ENCODE results near the gene TNS1. TPM values are rescaled to one million over a fixed set of nuclear protein-coding genes. Genes with fewer than 3 reads are reported as not detected.

Gene TNS1
- total and polyA plus RNA-seq, 9 of the 15 experiments (the other 6 are each of a cell fraction or from before 2014, with no cell fraction given) = 0.13 to 2.7 (median 0.77) TPM

DNA sequence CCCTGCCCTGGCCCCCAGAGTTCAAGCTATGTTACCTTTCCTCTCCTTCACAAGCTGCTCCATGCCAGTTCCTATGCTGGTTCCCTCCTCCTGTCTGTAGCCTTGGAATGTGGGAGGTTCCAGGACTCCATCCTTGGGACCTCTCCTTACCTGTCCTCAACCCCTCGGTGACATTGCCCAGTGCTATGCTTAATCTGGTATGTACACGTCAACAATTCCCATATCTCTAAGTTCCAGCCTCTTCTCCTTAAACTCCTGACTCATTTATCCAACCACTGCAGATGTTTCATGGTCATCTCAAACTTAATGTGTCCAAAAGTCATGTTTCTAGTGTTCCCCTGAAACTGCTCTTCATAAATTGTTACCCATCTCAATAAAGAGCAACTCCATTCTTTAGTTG is 160.8 kb downstream of the TNS1 start (continued):
- TF ChIP-seq NCOA4 (IDR thresholded peaks at IDR 0.05; ENCODE audit: partially characterized antibody) = no peak
- no peak for TF ChIP-seq ZNF134 (CRISPR knock-in tag; conservative IDR thresholded peaks at IDR 0.05)
- no peak for TF ChIP-seq ASH1L (IDR thresholded peaks at IDR 0.05; ENCODE audit: borderline replicate concordance, low read depth, partially characterized antibody)
- no peak for TF ChIP-seq NFATC3 (IDR thresholded peaks at IDR 0.05)
- TF ChIP-seq ZHX1 (conservative IDR thresholded peaks at IDR 0.05; ENCODE audit: low read length) = no peak
- no peak for TF ChIP-seq IRF2 (CRISPR knock-in tag; IDR thresholded peaks at IDR 0.05)

- H3K4me1 ChIP-seq (replicated peaks in 1 of 2; ENCODE audit: control insufficient read depth in 2 of 2, insufficient read depth in 2 of 2, low read length in 2 of 2) = peaks cover 32 to 50% of the 10 kb centered on the region in 2 experiments; a peak in 4 of 5 replicates
- no peak overlapping the region for H3K4me3 ChIP-seq
- DNase-seq (ENCODE audit: extremely low read depth in 1 of 4, low spot score in 3 of 4) = no peak
- peak overlapping the region; percentile 69 to 81; a peak in 3 of 4 replicates for H3K9ac ChIP-seq (ENCODE audit: insufficient read depth in 1 of 2, low read depth in 2 of 2, low read length in 2 of 2)
- 39% methylated on average over 3 of the region's 3 CpGs for WGBS (ENCODE audit: insufficient coverage, low coverage, missing lambda C conversion rate)
- H3K36me3 ChIP-seq (ENCODE audit: control insufficient read depth, insufficient read depth, low read length) = no peaks in the 10 kb centered on the region
- no peaks in the 10 kb centered on the region for H3K9me1 ChIP-seq (ENCODE audit: control insufficient read depth, insufficient read depth, low read length)
- intact Hi-C loops (cut with micrococcal nuclease) (no loop called here), in situ Hi-C loops (cut with MboI) (no loop called here)
- TF ChIP-seq PHF20 (IDR thresholded peaks at IDR 0.05; ENCODE audit: partially characterized antibody) (no peak), EGR1 (conservative IDR thresholded peaks at IDR 0.05) (no peak), SNRNP70 (optimal IDR thresholded peaks at IDR 0.05; ENCODE audit: low read depth, low read length) (no peak), GATA2 (CRISPR knock-in tag; IDR thresholded peaks at IDR 0.05) (no peak)
- ChIA-PET CTCF (ENCODE audit: low intra/inter-chr PET ratio) (no interaction called here), POLR2A (no interaction called here)
- peak overlapping the region; percentile 26; the same call in 1 of the 3 replicates for H3K27ac ChIP-seq (ENCODE audit: extremely low read depth, low read depth, low read length)
- peak; percentile 18; the same call in 1 of the 3 replicates for ATAC-seq
- H3K79me2 ChIP-seq (ENCODE audit: control insufficient read depth, insufficient read depth, low read length) = peaks cover 5% of the 10 kb centered on the region; the same call in 1 of the 3 replicates
- no peaks in the 10 kb centered on the region for H3K27me3 ChIP-seq (ENCODE audit: control insufficient read depth in 2 of 2, insufficient read depth in 2 of 2, low read length in 2 of 2)
- no TSS peak for BruUV-seq (replicated peaks)
- no peak overlapping the region for H2AFZ ChIP-seq (ENCODE audit: low read depth, low read length)
- H4K20me1 ChIP-seq (replicated peaks; ENCODE audit: control insufficient read depth, insufficient read depth, low read length) = no peaks in the 10 kb centered on the region
- H3K9me3 ChIP-seq (replicated peaks; ENCODE audit: control insufficient read depth, insufficient read depth, low read depth, low read length) = peaks cover 11% of the 10 kb centered on the region
- no peak for FAIRE-seq
- peak overlapping the region; percentile 77 for H3K4me2 ChIP-seq (ENCODE audit: insufficient read depth, low read length)
Measured at GRCh38 chr2:217840522-217840921, 162.3 kb downstream of the TNS1 start.

All from K562 (cell line).